Activated CD4-positive, alpha-beta T cell treated with anti-CD3 and anti-CD28 coated beads, Interleukin-2, amount 50 U/mL, for 4 hours (primary cell): Measurements from ENCODE around the gene RHO.
"Not testable (repeated sequence)": the region's sequence is repeated elsewhere in the genome, so short reads cannot be mapped to it uniquely, and the experiment has no call there.

Experiments used
- DNase-seq, 2 experiments: peaks; one replicate each; pipeline ENCODE4 v3.0.0-alpha.2; 2020

The RHO gene

DNA sequence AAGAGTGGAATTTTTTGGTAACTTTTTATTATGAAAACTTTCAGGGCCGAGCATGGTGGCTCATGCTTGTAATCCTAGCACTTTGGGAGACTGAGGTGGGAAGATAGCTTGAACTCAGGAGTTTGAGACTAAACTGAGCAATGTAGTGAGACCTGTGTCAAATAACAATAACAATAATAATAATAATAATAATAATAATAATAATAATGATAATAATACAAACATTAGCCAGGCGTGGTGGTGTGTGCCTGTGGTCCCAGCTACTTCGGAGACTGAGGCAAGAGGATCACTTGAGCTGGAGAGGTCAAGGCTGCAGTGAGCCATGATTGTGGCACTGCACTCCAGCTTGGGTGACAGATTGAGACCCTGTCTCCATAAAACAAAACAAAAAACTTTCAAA, 17.5 kb downstream of the RHO start:
- not testable (repeated sequence) for DNase-seq

DNA sequence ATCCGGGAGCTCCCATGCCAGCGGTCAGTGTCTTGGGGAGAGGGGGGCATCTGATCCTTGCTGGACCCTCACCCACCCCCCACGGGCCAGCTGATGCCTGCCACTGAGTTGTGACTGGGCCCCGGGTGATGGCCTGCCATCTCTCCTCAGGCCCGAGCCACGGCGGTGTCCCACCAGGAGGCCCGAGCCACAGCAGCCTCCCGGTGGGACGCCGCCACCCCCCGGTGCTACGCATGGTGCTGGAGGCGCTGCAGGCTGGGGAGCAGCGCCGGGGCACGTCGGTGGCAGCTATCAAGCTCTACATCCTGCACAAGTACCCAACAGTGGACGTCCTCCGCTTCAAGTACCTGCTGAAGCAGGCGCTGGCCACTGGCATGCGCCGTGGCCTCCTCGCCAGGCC, 18.8 kb downstream of the RHO start:
- DNase-seq, result no peak

DNA sequence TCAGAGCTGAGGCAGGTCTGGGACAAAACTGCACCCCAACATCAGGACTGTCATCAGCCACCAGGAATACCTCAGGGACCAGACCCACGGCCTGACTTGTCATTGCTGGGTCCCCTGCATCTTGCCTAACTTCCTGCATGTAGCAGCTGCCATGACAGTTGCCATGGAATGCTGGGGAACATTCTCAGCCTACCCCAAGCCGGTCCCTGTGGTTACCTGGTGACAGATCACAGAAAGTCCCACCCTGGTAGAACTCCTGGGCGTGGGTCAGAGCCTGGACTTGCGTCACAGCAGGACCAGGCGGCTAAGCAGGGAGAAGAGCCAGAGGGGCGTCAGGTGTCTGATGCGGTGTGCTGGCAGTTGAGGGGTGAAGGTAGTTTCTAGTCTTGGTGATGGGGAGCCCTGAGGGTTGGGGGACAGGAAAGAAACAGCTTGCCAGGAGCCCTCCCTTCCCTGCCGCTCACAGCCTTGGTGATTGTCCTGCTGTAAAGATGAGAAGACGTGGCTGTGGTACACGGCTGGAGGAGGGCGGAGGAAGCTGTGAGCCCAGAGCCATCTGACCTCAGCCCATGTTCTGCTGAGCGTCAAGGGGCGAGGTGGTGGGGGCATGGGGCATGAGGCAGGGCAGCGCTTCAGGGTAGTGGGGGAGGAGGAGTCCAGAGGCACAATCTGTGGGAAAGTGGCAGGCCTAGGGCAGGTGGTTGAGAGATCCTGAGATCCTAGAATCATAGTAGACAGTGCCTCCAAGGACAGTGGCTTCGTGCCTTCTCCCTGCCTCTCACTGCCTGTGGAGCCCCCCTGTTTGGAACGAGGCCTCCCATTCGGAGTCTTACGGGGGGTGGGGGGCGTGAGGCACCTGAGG, 19.9 kb downstream of the RHO start:
- no peak for DNase-seq

DNA sequence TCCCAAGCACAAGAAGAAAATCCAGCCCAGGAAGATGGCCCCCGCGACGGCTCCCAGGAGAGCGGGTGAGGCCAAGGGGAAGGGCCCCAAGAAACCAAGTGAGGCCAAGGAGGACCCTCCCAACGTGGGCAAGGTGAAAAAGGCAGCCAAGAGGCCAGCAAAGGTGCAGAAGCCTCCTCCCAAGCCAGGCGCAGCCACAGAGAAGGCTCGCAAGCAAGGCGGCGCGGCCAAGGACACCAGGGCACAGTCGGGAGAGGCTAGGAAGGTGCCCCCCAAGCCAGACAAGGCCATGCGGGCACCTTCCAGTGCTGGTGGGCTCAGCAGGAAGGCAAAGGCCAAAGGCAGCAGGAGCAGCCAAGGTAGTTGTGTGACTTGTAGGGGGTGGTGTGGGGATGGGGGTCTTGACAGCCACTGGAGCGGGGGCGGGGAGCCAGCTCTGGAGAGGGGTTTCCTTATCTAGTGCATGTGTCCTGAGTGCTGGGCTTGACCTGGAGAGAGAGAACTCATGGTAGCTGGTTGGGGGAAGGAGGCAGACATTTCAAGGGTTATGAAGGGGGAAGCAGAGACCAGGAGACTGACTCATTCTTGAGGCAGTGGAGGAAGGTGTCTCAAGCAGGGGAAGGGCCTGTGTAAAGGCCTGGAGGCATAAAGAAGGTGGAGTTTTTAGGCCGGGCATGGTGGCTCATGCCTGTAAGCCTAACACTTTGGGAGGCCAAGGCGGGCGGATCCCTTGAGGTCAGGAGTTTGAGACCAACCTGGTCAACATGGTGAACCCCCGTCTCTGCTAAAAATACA, 20.8 kb downstream of the RHO start:
- no peak for DNase-seq

DNA sequence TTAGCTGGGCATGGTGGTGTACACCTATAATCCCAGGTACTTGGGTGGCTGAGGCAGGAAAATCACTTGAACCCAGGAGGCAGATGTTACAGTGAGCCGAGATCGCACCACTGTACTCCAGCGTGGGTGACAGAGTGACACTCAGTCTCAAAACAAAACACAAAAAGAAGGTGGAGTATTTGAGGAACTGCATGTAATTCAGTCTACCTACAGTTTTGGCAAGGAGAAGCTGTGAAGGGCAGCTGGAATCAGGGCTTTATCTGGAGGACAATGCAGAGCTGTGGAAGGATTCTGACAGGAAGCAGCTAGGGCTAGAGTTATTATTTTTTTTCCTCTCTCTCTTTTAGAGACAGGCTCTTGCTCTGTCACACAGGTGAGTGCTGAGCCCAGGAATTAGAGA, 21.4 kb downstream of the RHO start:
- no peak for DNase-seq

DNA sequence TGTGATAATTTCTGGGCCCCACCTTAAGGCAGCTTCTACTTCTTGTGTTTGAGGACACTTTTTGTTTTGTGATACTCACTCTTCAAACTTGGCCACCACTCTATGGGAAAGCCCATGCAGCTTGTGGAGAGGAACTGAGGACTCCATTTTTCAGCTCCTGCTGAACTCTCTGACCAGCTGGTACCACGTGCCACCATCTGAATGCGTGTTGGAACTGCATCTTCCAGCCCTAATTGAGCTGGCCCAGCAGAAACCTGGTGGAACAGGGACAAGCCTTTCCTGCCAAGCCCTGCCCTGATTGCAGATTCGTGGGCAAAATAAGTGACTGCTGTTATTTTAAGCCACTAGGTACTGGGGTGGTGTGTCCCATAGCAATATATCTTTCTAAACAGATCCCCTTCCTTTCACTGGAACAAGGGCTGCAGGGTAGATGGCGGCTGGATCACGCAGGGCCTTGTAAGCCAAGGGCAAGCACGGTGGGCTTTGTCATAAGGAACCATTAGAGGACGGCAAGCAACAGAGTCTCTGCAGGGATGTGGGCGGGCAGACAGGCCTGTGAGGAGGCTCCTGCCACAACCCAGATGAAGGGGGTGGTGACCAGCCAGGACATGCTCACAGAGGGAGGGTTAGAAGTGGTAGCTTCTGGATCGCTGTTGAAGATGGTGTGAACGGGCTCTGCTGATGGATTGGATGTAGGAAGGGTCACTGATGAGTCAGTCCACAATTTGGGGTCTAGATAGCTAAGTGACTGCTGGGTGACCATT, 24.0 kb downstream of the RHO start:
- no peak for DNase-seq

DNA sequence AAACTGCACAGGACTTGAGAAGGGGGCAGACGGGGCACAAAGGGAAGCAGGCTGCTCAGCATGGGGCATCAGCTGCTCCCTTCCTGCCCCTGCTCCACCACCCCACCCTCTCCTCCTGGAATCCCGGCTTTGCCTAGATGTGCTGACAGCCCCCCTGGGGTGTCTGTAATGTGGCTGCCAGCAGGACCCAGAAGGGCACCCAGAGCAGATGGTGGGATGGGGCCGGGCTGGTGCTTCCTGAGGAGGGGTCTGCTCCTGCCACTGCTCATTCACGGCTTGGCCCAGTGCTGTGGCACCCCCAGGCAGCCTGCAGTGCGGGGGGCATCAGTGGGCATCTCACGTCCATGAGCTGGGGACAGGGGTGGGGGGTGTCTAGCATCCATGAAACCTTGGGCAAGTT, 24.7 kb downstream of the RHO start:
- no peak for DNase-seq

DNA sequence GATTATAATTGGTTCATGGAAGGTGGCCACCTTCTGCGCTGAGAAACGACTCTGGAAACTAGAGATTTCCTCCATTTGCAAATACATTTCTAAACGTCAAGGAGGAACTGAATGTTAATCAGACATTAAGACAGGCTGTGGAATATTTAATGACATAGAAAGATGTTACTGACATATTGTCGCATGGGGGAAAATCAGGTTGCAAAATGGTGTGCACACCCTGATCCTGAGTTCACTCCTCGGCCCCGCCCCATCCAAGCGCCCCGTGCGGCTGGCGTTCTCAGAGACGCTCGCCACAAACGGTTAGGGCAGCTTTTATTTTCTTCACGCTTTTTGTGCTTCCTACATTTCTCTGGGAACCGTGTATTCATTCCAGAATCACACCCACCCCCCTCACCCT, 25.3 kb downstream of the RHO start:
- no peak for DNase-seq

DNA sequence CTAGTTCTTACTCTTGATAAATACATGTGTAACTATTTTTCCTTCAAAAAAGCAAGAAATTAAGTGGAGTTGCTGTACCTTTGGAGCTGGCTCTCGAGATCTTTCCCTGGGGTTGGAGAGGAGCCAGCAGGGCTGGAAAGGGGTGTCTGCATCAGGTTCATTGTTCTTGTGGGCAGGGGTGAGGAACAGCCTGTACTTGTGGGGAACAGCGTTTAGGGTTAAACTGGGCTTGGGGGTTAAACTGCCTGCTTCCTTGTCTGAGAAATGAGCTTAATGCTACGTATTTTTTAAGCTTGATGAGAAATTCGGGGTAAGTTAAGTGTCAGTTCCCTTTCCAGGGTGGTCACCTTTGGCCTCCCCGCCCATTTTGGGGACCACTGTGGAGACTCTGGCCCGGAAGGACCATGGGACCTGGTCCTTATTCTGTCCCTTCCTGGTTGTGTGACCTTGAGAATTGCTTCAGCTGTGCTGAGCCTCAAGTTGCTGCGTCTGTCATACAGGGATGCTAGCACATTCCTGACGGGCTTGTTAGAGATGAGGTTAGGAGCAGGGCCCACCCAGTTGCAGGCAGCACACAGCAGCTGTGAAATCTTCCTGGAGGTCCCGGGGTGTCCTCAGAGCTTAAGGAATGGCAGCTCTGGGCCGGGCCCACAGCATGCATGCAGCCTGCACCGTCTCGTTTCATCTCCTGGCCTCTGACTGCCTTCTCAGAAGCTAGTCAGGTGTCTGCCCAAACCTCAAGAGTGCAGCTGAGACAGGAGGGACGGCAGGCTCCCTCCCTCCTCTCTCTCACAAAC, 26.1 kb downstream of the RHO start:
- no peak for DNase-seq

DNA sequence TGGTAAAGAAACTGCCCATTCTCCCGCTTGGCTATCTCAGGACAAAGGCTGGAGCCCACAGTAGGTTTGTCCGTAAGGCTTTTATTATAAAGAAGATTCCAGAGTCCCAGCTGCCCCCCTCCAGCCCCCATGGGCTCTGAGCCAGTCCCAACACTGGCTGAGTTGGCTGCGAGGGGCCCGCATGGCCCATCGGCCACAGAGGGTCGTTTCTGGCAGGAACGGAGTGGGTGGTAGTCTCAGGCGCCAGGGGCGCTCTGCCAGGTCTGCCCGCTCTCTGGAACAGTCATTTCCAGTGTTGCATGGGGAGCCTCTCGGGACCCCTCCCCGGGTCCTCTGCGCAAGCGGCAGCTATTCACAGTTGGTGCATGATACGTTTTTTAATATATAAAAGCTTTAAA, 26.7 kb downstream of the RHO start:
- no peak for DNase-seq

DNA sequence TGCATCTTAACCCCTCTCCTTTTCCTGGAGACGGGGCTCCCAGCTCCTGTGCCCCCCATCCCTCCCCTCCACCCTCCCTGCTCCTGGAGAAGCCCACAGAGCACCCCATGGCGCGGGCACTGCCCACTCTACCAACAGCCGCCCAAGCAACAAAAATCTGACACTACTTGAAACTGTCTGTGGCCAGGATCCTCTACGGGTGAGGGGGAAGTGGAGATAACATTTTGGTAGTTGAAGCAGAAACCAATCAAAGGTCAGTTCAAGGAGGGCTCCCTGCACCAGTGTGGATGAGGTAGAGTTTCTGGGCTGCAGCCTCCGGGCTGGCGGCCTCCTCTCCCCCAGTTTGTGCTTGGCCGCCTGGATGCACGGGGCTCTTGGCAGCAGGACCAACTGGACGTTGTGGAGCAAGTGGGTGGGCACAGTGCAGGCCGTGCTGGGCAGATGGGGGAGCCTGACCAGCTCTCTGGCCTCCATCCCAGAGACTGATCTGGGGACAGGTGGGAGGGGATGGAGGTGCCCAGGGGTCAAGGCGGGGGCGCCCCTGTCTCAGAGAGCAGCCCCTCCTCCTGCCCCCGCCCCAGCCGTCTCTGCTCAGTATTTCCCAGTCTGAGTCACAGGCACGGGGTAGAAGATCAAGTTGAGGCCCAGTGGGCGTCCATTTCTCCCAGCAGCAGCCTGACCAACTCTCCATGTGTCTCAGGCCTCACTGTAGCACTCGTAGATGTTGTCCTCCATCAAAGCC, 27.3 kb downstream of the RHO start:
- no peak for DNase-seq

DNA sequence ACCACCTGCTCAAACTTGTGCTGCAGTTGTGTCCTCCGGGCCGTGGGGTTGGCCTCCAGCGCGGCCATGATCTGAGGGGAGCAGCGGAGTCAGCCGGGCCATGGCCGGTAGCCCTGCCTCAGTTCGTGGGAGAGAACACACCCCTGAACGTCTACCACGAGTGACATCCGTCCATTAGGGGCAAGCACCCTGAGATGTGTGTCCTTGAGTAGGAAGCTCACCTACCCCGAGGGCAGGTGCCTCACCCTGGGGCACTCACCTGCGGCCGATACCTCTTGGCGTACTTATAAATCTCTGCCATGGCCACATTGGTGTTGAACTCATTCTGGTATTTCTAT, 27.9 kb downstream of the RHO start:
- no peak for DNase-seq

DNA sequence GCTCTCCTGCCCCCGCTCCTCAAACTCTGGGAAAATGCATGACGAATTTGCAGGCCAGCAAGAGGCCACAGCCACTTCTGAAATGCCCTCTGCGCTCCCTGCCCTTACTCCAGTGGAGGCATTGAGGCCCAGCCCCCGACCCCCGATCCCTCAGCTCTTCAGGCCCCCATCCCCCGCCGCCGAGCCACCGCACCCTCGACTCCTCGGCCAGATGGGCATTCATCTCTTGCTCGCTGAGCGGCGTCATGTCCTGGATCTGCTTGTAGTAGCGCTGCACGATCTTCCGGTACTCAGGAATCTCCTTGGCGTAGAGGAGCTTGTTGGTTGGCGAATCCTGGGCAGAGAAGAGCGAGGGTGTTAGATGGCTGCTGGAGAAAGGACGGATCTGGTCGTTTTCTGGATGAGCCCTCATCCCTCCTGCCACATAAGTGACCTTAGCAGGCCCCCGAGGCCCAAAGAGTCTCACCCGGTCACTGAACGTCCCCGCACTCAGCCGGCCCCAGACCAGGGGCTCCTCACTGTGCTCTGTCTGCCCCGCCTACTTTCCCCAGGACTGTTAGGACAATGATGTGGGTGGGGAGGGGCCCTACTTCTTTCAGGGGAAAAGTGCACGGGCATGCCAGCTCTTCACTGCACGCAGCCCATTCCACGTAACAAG, 28.6 kb downstream of the RHO start:
- DNase-seq, result no peak

DNA sequence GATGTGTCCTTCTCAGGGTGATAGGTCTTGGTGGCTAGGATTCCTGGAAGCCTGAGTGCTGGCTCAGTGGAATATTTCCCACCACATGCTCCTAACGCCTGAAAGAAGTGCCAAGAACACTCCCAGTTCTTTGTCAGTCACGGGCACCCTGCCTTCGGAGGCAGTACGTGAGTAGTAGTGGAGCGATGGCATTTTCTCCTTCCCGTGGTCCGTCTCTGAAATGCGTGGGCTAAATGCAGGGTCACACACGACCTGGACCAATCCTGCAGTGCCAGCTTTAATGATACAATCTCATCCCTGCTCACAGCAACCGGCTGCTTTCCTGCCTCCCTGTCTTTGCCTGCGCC, 29.1 kb downstream of the RHO start:
- no peak for DNase-seq

DNA sequence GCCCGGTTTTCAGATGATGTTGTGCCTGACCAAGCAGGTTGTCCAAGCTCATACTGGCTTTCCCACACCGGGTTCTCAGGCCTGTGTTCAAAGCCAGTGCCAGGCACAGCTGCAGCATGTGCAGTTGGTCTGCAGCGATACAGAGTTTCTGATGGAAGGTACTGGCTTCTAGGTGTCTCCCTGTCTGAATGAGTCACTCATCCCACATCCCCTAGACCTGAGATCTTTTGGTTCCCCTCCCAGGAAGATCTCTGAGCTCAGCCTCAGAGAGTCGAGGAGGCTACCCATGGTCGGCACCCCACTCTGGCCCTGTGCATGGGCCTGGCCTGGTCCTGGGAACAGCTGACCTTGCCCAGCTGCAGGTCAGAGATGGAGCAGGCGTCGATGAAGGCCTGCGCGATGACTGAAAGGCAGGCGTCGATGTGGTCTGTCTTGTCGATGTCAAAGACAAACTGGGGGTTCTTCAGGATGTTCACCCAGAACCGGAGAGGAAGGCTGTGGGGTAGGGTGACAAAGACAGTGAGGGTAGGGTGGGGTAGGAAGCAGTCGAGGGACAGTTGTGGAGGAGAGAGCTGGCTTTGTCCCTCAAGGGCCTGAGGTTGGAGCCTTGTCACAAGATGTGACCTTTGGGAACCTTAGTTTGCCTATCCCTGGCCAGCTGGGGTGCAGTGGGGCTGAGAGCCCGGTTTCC, 29.8 kb downstream of the RHO start:
- no peak for DNase-seq

DNA sequence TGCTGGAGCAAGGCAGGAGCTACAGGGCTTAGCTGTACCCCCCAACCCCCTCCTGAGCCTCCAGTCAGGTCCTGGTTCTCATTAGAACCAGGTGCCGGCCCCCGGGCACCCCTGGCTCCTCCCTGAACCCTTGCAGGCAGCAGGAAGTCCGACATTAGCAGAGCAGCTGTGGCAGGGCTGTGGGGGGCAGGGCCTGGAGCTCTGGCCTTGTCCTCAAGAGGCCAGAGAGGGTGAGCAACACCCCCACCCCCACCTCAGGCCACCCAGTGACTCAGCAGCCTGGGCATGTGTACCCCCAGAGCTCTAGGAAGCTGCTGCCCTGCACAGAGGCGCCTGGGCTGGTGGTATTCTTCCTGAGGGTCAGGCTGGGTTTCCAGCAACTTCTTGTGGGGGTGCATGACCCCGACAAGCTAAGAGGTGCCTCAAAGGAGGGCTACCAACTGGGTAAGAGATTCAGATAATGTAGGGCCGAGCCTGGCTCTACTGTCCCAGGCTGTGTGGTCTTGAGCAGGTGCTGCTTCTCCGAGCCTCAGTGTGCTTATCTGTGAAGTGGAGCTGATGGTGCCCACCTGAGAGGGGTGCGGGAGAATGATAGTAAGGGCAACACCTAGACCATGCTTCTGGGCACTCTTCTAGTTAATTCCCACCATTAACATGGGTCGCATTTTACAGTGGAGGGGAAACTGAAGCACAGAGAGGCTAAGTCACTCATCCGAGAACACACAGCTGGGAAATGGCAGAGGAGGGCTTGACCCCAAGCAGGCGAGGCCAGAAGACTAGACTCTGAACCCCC, 30.5 kb downstream of the RHO start:
- DNase-seq, result no peak

DNA sequence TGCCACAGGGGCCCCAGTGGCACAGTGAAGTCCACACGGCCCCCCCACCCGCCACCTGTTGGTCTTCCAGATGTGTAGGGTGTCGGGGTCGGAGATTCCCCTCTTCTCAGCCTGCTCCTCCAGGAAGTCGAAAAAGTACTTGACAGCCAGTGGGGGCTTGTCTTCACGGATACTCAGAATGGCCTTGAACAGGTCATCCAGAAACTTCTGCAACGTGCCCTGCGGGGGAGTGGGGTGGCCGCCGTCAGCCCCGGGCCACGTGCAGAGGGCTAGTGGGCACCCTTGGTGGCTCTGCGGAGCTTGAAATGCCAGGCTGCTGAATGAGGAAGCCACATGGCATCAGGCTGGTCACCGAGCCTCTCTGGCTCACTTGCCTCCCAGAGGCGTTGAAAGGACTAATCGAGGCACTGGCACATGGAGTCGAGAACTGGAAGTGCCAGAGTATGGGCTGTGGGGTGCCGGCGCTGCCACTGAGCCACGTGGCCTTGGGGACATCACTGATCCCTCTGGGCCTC, 31.2 kb downstream of the RHO start:
- no peak for DNase-seq

DNA sequence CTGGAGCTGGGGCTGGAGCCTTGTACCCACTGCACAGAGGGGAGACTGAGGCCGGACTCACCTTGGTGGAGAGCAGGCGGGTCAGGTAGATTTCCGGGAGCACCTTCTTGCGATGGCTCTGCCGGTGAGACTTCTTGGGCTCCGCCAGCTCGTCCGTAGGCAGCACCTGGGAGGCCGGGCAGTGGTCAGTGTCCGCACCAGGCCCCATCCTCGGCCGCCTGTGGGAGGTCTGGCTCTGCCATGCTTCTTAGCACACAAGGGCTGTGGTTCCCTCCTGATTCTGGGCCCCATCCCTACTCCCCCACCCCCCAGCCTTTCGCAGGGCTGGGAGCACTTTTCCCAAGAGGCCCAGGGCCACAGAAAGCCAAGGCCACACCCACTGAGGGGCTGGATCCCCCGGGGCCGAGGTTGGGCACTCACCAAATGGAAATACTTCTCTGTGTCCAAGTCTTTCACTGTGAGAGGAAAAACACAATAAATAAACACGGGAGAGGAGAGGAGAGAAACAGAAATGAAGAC, 31.9 kb downstream of the RHO start:
- DNase-seq, result no peak

DNA sequence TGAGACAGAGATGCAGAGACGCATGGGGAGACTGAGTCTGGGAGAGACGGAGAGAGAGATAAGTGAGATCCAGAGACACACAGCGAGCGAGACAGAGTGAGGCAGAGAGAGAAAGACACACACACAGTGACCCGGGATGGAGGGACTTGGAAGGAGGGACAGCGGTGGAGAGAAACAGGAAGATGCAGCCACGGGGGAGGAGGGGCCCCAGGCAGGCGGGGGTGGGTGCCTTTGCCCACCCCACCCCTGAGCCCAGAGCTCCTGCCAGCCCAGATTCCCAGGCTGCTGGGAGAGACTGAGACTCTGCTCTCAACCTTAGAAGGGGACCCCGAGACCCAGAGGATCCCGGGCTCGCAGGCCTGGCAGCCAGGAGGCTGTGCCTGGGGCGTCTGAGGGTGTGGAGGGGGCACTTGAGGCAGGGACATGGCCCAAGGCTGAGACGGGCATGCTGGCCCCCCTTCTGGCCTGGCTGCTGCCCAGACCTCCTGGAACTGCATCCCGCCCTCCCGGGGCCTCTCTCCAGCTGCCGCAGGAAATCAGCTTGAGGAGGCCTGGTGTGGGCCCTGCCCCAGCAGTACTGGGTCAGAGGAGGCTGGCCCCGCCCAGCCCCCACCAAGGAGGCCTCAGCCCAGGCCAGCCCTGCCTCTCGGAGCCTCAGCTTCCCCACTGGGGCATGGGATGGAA, 32.6 kb downstream of the RHO start:
- DNase-seq, result no peak
